HEK293 (cell line): ENCODE data around the gene CD274.

Experiments used
- MZF1 ChIP-seq: fragments of 450-650 bp; formaldehyde crosslinking; IDR thresholded peaks from 2 replicates; pipeline ENCODE4 v1.5.1; 2017; ENCODE audit warnings: missing biosample characterization, missing genetic modification characterization, borderline replicate concordance
- ZEB2 ChIP-seq: fragments of 450-650 bp; formaldehyde crosslinking; IDR thresholded peaks from 2 replicates; pipeline ENCODE4 v1.5.1; 2016; ENCODE audit warnings: missing biosample characterization, missing genetic modification characterization
- ZNF514 ChIP-seq: fragments of 450-650 bp; formaldehyde crosslinking; IDR thresholded peaks from 2 replicates; pipeline ENCODE4 v1.5.1; 2016; ENCODE audit warnings: missing biosample characterization, missing genetic modification characterization
- ZNF558 ChIP-seq: fragments of 450-650 bp; formaldehyde crosslinking; IDR thresholded peaks from 2 replicates; pipeline ENCODE4 v1.5.1; 2016; ENCODE audit warnings: missing biosample characterization, missing genetic modification characterization
- ZNF660 ChIP-seq: fragments of 450-650 bp; IDR thresholded peaks from 2 replicates; pipeline ENCODE4 v1.5.1; 2018; ENCODE audit warnings: missing biosample characterization, mild to moderate bottlenecking, missing genetic modification characterization
- TF ChIP-seq, protein P1 (sequence below): fragments of 450-650 bp; formaldehyde crosslinking; IDR thresholded peaks from 2 replicates; pipeline ENCODE4 v1.5.1; 2016; ENCODE audit warnings: missing biosample characterization, missing genetic modification characterization
- TF ChIP-seq, protein P2 (sequence below): fragments of 450-650 bp; formaldehyde crosslinking; IDR thresholded peaks from 2 replicates; pipeline ENCODE4 v1.5.1; 2016; ENCODE audit warnings: missing biosample characterization, missing genetic modification characterization
- TF ChIP-seq, protein P3 (sequence below): fragments of 450-650 bp; formaldehyde crosslinking; IDR thresholded peaks from 2 replicates; pipeline ENCODE4 v1.5.1; 2017; ENCODE audit warnings: missing biosample characterization, missing genetic modification characterization
- TF ChIP-seq, protein P4 (sequence below): sonication (generic); formaldehyde crosslinking; IDR thresholded peaks from 2 replicates; pipeline ENCODE4 v1.8.1; 2022; ENCODE audit warnings: mild to moderate bottlenecking, moderate library complexity, missing genetic modification reagents

DNA sequence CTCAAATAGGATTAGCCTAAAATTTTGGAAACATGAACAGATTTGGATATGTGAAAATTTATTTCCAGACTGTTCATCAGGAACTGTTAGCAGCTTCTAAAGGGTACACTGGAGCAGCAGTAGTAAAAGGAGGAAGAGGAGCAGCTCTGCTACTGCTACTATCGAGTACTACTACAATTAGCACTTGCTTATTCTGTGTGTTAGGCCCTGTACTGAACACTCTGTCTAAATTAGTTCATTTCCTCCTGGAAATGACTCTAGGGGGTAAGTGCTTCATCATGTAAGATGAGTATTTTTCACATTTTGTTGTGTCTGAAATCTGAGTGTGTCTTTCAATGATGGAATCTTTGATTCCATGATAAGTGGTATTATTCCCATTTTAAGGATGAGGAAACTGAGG is 9.8 kb downstream of the CD274 start:
- TF ChIP-seq, protein P1, sequence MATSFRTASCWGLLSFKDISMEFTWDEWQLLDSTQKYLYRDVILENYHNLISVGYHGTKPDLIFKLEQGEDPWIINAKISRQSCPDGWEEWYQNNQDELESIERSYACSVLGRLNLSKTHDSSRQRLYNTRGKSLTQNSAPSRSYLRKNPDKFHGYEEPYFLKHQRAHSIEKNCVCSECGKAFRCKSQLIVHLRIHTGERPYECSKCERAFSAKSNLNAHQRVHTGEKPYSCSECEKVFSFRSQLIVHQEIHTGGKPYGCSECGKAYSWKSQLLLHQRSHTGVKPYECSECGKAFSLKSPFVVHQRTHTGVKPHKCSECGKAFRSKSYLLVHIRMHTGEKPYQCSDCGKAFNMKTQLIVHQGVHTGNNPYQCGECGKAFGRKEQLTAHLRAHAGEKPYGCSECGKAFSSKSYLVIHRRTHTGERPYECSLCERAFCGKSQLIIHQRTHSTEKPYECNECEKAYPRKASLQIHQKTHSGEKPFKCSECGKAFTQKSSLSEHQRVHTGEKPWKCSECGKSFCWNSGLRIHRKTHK (tag by site-specific recombination), result no peak
- TF ChIP-seq ZNF514 (tag by site-specific recombination) (no peak), ZEB2 (tag by site-specific recombination) (no peak), ZNF660 (tag by site-specific recombination) (no peak), MZF1 (no peak), ZNF558 (no peak)
- TF ChIP-seq, protein P2, sequence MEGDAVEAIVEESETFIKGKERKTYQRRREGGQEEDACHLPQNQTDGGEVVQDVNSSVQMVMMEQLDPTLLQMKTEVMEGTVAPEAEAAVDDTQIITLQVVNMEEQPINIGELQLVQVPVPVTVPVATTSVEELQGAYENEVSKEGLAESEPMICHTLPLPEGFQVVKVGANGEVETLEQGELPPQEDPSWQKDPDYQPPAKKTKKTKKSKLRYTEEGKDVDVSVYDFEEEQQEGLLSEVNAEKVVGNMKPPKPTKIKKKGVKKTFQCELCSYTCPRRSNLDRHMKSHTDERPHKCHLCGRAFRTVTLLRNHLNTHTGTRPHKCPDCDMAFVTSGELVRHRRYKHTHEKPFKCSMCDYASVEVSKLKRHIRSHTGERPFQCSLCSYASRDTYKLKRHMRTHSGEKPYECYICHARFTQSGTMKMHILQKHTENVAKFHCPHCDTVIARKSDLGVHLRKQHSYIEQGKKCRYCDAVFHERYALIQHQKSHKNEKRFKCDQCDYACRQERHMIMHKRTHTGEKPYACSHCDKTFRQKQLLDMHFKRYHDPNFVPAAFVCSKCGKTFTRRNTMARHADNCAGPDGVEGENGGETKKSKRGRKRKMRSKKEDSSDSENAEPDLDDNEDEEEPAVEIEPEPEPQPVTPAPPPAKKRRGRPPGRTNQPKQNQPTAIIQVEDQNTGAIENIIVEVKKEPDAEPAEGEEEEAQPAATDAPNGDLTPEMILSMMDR (tag by site-specific recombination), result no peak
- TF ChIP-seq, protein P3, sequence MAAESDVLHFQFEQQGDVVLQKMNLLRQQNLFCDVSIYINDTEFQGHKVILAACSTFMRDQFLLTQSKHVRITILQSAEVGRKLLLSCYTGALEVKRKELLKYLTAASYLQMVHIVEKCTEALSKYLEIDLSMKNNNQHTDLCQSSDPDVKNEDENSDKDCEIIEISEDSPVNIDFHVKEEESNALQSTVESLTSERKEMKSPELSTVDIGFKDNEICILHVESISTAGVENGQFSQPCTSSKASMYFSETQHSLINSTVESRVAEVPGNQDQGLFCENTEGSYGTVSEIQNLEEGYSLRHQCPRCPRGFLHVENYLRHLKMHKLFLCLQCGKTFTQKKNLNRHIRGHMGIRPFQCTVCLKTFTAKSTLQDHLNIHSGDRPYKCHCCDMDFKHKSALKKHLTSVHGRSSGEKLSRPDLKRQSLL, result no peak
- TF ChIP-seq, protein P4, sequence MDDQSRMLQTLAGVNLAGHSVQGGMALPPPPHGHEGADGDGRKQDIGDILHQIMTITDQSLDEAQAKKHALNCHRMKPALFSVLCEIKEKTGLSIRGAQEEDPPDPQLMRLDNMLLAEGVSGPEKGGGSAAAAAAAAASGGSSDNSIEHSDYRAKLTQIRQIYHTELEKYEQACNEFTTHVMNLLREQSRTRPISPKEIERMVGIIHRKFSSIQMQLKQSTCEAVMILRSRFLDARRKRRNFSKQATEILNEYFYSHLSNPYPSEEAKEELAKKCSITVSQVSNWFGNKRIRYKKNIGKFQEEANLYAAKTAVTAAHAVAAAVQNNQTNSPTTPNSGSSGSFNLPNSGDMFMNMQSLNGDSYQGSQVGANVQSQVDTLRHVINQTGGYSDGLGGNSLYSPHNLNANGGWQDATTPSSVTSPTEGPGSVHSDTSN, result no peak
